ENCODE data around the gene HS6ST3. TPM values are rescaled to one million over a fixed set of nuclear protein-coding genes. Genes with fewer than 3 reads are reported as not detected.

HS6ST3 gene
- total RNA-seq, 4 donors from 2014 or later = 0.97 to 2.2 (median 2.0) TPM

DNA sequence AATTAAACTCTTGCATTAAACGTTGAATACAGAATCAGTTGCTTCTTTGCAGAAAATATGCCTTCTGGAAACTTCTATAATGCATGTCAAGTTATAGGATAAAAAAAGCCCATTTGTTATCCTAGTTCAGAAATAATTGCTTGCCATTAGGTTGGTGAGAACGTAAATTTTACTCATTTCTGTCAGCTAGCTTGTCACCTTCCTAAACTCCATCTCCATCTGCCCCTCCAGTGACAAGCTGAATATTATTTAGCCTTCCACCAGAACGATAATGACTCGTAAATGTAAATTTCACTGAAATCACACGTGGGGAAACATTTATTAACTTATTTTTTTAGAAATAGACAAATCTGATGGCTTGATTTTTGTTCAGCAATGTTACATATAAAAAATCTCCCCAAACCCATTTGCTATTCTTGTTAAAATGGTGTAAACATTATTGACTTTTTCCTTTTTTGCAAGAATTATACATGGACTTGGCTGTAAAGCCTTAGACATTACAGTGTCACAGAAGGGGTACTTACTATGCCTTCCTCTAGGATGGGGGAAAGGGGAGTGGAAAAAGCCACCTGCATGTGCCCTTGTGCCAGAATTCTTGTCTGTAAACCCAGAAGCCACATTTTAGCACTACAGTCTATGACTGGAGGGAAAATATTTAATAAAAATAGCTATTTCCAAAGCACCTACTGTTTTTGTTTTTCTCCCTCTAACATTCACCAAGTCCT lies 577.5 kb downstream of the HS6ST3 start:
- in situ Hi-C loops (cut with MboI; ENCODE audit: low sequenced_read_pairs in 4 of 4) = no loop called here
- DNase-seq (no peak), ATAC-seq (no peak)
- no peak overlapping the region for H3K27ac ChIP-seq
- no peaks in the 10 kb centered on the region for H3K27me3 ChIP-seq
- no peaks in the 10 kb centered on the region for H3K9me3 ChIP-seq
- no peaks in the 10 kb centered on the region for H3K4me1 ChIP-seq
- H3K36me3 ChIP-seq = no peaks in the 10 kb centered on the region
- H3K4me3 ChIP-seq = no peak overlapping the region
- intact Hi-C loops (cut with DNase I; ENCODE audit: low total_unique reads) = no loop called here
- TF ChIP-seq, protein P1, sequence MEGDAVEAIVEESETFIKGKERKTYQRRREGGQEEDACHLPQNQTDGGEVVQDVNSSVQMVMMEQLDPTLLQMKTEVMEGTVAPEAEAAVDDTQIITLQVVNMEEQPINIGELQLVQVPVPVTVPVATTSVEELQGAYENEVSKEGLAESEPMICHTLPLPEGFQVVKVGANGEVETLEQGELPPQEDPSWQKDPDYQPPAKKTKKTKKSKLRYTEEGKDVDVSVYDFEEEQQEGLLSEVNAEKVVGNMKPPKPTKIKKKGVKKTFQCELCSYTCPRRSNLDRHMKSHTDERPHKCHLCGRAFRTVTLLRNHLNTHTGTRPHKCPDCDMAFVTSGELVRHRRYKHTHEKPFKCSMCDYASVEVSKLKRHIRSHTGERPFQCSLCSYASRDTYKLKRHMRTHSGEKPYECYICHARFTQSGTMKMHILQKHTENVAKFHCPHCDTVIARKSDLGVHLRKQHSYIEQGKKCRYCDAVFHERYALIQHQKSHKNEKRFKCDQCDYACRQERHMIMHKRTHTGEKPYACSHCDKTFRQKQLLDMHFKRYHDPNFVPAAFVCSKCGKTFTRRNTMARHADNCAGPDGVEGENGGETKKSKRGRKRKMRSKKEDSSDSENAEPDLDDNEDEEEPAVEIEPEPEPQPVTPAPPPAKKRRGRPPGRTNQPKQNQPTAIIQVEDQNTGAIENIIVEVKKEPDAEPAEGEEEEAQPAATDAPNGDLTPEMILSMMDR (IDR thresholded peaks at IDR 0.05 in 4 of 5, conservative IDR thresholded peaks at IDR 0.05 in 1 of 5) = no peak
- no peak for TF ChIP-seq POLR2A (IDR thresholded peaks at IDR 0.05)

DNA sequence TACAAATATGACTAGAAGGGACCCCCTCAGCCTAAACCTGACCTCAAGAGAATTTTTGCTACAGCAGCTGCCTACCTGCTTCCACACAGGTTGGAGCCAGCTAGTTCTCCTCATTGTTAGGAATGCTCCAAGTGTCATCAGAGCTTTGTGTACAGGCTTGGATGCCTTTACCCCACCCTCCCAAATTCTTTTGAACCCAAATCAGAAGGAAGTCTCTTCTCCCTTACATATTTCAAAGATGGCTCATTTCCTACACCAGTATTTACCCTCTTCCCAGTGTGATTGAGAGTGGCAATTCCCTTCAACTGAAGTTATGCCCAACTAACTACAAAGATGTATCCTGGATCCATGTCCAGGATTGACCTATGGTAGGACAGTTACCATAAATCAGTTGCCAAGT lies 581.2 kb downstream of the HS6ST3 start:
- Histone ChIP-seq H3K27ac (no peak overlapping the region), H3K4me1 (no peaks in the 10 kb centered on the region), H3K36me3 (no peaks in the 10 kb centered on the region), H3K9me3 (no peaks in the 10 kb centered on the region), H3K27me3 (no peaks in the 10 kb centered on the region), H3K4me3 (no peak overlapping the region)
- ATAC-seq (no peak), DNase-seq (no peak)
- no peak for TF ChIP-seq POLR2A (IDR thresholded peaks at IDR 0.05)
- intact Hi-C loops (cut with DNase I; ENCODE audit: low total_unique reads) (no loop called here), in situ Hi-C loops (cut with MboI; ENCODE audit: low sequenced_read_pairs in 4 of 4) (no loop called here)

DNA sequence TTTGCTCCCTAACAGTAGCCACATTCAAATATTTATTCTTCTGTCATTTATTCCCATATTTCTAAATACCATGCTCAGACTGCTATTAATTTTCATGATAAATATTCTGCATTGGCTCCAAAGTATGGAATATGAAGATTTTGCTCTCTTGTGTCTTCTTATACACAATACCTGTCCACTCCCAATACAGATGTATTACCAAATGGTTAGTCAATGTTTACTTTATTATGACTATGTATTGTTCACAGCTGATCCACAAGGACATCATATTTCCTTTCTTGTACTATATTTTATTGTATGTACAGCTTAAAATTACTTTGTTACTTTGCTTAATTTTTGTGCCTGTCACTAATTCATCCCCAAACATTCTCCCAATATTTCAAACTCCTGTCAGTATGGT lies 582.1 kb downstream of the HS6ST3 start:
- Histone ChIP-seq H3K27ac (no peak overlapping the region), H3K9me3 (no peaks in the 10 kb centered on the region), H3K4me3 (no peak overlapping the region), H3K36me3 (no peaks in the 10 kb centered on the region), H3K4me1 (no peaks in the 10 kb centered on the region), H3K27me3 (no peaks in the 10 kb centered on the region)
- ATAC-seq (no peak), DNase-seq (no peak)
- in situ Hi-C loops (cut with MboI; ENCODE audit: low sequenced_read_pairs in 4 of 4) = no loop called here
- no peak for TF ChIP-seq POLR2A (IDR thresholded peaks at IDR 0.05)
- TF ChIP-seq, protein P1 (IDR thresholded peaks at IDR 0.05 in 4 of 5, conservative IDR thresholded peaks at IDR 0.05 in 1 of 5) = no peak
- intact Hi-C loops (cut with DNase I; ENCODE audit: low total_unique reads) = no loop called here

DNA sequence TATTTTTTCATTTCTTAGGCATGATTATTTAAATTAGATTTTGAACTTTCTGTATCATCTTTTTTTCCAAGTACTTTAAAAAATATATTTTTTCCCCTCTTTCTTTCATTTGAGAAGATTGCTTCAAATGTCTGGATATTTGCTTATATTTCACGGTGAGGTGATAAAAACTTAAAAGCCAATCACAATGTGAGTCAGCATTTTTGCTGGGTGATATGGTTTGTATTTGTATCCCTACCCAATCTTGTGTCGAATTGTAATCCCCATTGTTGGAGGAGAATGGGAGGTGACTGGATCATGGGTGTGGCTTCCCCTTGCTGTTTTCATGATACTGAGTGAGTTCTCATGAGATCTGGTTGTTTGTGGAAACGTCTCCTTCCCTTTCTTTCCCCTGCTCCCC lies 583.9 kb downstream of the HS6ST3 start:
- Histone ChIP-seq H3K4me1 (no peaks in the 10 kb centered on the region), H3K27me3 (no peaks in the 10 kb centered on the region), H3K9me3 (no peaks in the 10 kb centered on the region), H3K4me3 (no peak overlapping the region), H3K36me3 (no peaks in the 10 kb centered on the region), H3K27ac (no peak overlapping the region)
- in situ Hi-C loops (cut with MboI; ENCODE audit: low sequenced_read_pairs in 4 of 4) (no loop called here), intact Hi-C loops (cut with DNase I; ENCODE audit: low total_unique reads) (no loop called here)
- DNase-seq (no peak), ATAC-seq (no peak)
- no peak for TF ChIP-seq POLR2A (IDR thresholded peaks at IDR 0.05)
- TF ChIP-seq, protein P1 (IDR thresholded peaks at IDR 0.05 in 4 of 5, conservative IDR thresholded peaks at IDR 0.05 in 1 of 5) = no peak

DNA sequence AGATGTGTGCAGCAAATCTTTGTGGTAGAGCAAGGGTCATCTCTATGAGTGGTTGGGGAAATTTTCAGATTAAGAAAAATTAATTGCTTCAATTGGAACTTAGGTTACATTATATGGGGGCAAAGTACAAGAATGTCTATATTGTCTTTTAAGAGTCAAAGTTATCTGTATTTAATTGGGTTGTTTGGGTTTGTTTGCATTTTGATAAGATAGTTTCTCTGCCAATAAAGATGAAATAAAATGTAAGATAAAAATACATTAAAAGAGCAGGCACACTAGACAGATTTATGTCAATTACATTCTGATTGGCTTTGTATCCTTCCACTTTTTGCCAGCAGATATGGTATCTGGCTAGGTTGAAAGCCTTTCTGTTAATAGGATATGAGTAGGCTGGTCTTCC lies 587.1 kb downstream of the HS6ST3 start:
- Histone ChIP-seq H3K4me1 (no peaks in the 10 kb centered on the region), H3K36me3 (no peaks in the 10 kb centered on the region), H3K27ac (no peak overlapping the region), H3K4me3 (no peak overlapping the region), H3K9me3 (no peaks in the 10 kb centered on the region), H3K27me3 (no peaks in the 10 kb centered on the region)
- TF ChIP-seq, protein P1 (IDR thresholded peaks at IDR 0.05 in 4 of 5, conservative IDR thresholded peaks at IDR 0.05 in 1 of 5) = no peak
- ATAC-seq (no peak), DNase-seq (no peak)
- in situ Hi-C loops (cut with MboI; ENCODE audit: low sequenced_read_pairs in 4 of 4) = no loop called here
- intact Hi-C loops (cut with DNase I; ENCODE audit: low total_unique reads) = no loop called here
